H9 (cell line): ENCODE data around the gene ALKBH7. TPM values are rescaled to one million over a fixed set of nuclear protein-coding genes. Genes with fewer than 3 reads are reported as not detected.
A peak's percentile ranks its signal among the peaks of the same experiment; 100 is the strongest.

Experiments used
- DNase-seq: peaks from one replicate; pipeline ENCODE4 v3.0.0-alpha.2; 2017
- H2AFZ ChIP-seq: one replicate; pipeline ENCODE4 v1.6.1; 2013; ENCODE audit warnings: mild to moderate bottlenecking, low read length, control low read depth, moderate library complexity
- H2AK5ac ChIP-seq: 2 replicates; pipeline ENCODE4 v1.6.1; 2013; ENCODE audit warnings: low read length, control low read depth, mixed read lengths; ENCODE audit not compliant: insufficient read length
- H2BK120ac ChIP-seq: one replicate; pipeline ENCODE4 v1.6.1; 2013; ENCODE audit warnings: low read depth, mild to moderate bottlenecking, low read length, control low read depth, inconsistent platforms; ENCODE audit not compliant: poor library complexity, severe bottlenecking
- H2BK12ac ChIP-seq: 2 replicates; pipeline ENCODE4 v1.6.1; 2013; ENCODE audit warnings: low read length, control low read depth, mixed read lengths, low read depth; ENCODE audit not compliant: insufficient read length
- H2BK15ac ChIP-seq: 2 replicates; pipeline ENCODE4 v1.6.1; 2013; ENCODE audit warnings: low read depth, low read length, control low read depth
- H2BK20ac ChIP-seq: one replicate; pipeline ENCODE4 v1.6.1; 2013; ENCODE audit warnings: low read depth, mild to moderate bottlenecking, low read length, control low read depth, inconsistent platforms; ENCODE audit not compliant: poor library complexity, severe bottlenecking
- H2BK5ac ChIP-seq: 2 replicates; pipeline ENCODE4 v1.6.1; 2013; ENCODE audit warnings: low read length, control low read depth, mixed read lengths; ENCODE audit not compliant: insufficient read length
- H3K14ac ChIP-seq: 2 replicates; pipeline ENCODE4 v1.6.1; 2013; ENCODE audit warnings: low read length, control low read depth; ENCODE audit not compliant: insufficient read depth
- H3K18ac ChIP-seq: 2 replicates; pipeline ENCODE4 v1.6.1; 2013; ENCODE audit warnings: low read depth, mild to moderate bottlenecking, mixed read lengths, low read length, control low read depth; ENCODE audit not compliant: insufficient read length
- H3K23ac ChIP-seq: 2 replicates; pipeline ENCODE4 v1.6.1; 2013; ENCODE audit warnings: low read length, control low read depth, mixed read lengths, low read depth; ENCODE audit not compliant: insufficient read length
- H3K23me2 ChIP-seq: 2 replicates; pipeline ENCODE4 v1.6.1; 2013; ENCODE audit warnings: low read depth, mild to moderate bottlenecking, mixed read lengths, low read length, control low read depth; ENCODE audit not compliant: insufficient read length, poor library complexity, severe bottlenecking
- H3K27ac ChIP-seq: 2 replicates; pipeline ENCODE4 v1.5.1; 2013; ENCODE audit warnings: low read length, control low read depth, mixed read lengths, low read depth; ENCODE audit not compliant: insufficient read length
- H3K27me3 ChIP-seq: 2 replicates; pipeline ENCODE4 v1.6.1; 2013; ENCODE audit warnings: low read length, control low read depth, inconsistent platforms; ENCODE audit not compliant: insufficient read depth
- H3K4ac ChIP-seq: 2 replicates; pipeline ENCODE4 v1.6.1; 2013; ENCODE audit warnings: low read depth, mild to moderate bottlenecking, control low read depth, inconsistent platforms, low read length, moderate library complexity
- H3K4me1 ChIP-seq: 2 replicates; pipeline ENCODE4 v1.6.1; 2013; ENCODE audit warnings: low read length, control low read depth, inconsistent platforms; ENCODE audit not compliant: insufficient read depth
- H3K4me2 ChIP-seq: 2 replicates; pipeline ENCODE4 v1.6.1; 2013; ENCODE audit warnings: low read length, control low read depth, mixed read lengths; ENCODE audit not compliant: insufficient read length, insufficient read depth
- H3K56ac ChIP-seq: 2 replicates; pipeline ENCODE4 v1.6.1; 2013; ENCODE audit warnings: low read depth, mild to moderate bottlenecking, mixed read lengths, low read length, control low read depth; ENCODE audit not compliant: insufficient read length
- H3K79me1 ChIP-seq: 2 replicates; pipeline ENCODE4 v1.6.1; 2013; ENCODE audit warnings: low read depth, mild to moderate bottlenecking, moderate library complexity, low read length, control low read depth, inconsistent platforms; ENCODE audit not compliant: insufficient read depth, poor library complexity, severe bottlenecking
- H3K79me2 ChIP-seq: 2 replicates; pipeline ENCODE4 v1.6.1; 2013; ENCODE audit warnings: low read length, control low read depth, inconsistent platforms; ENCODE audit not compliant: insufficient read depth
- H3K9ac ChIP-seq: 2 replicates; pipeline ENCODE4 v1.6.1; 2013; ENCODE audit warnings: low read length, control low read depth, mixed read lengths; ENCODE audit not compliant: insufficient read length; ENCODE audit errors: extremely low read depth
- H3K9me3 ChIP-seq: one replicate; pipeline ENCODE4 v1.6.1; 2013; ENCODE audit warnings: low read depth, low read length, inconsistent platforms; ENCODE audit not compliant: control insufficient read depth
- H3T11ph ChIP-seq: one replicate; pipeline ENCODE4 v1.6.1; 2013; ENCODE audit warnings: mild to moderate bottlenecking, low read length, control low read depth, inconsistent platforms
- H4K20me1 ChIP-seq: one replicate; pipeline ENCODE4 v1.6.1; 2013; ENCODE audit not compliant: control insufficient read depth, insufficient read length, insufficient read depth
- H4K5ac ChIP-seq: 2 replicates; pipeline ENCODE4 v1.6.1; 2013; ENCODE audit warnings: low read depth, mild to moderate bottlenecking, mixed read lengths, low read length, control low read depth; ENCODE audit not compliant: insufficient read length
- H4K8ac ChIP-seq: replicated peaks from 2 replicates; pipeline ENCODE4 v1.6.1; 2013; ENCODE audit warnings: low read length, control low read depth, mixed read lengths, low read depth; ENCODE audit not compliant: insufficient read length
- H4K91ac ChIP-seq: 2 replicates; pipeline ENCODE4 v1.6.1; 2013; ENCODE audit warnings: low read depth, mild to moderate bottlenecking, moderate library complexity, mixed read lengths, low read length, control low read depth; ENCODE audit not compliant: insufficient read length
- H3K27ac Mint-ChIP-seq, 3 experiments: 2 replicates in 2 of 3; 3 replicates in 1 of 3; pipeline ENCODE4 v1.8.0; 2020 to 2021; ENCODE audit warnings: mixed read lengths in 3 of 3, mild to moderate bottlenecking in 1 of 3, moderate library complexity in 1 of 3
- H3K27me3 Mint-ChIP-seq: 2 replicates; pipeline ENCODE4 v1.8.0; 2021; ENCODE audit warnings: low read depth, mild to moderate bottlenecking, moderate library complexity, mixed read lengths
- H3K36me3 Mint-ChIP-seq, 3 experiments: 2 replicates in 2 of 3; 3 replicates in 1 of 3; pipeline ENCODE4 v1.8.0; 2020 to 2021; ENCODE audit warnings: low read depth in 3 of 3, mixed read lengths in 3 of 3; ENCODE audit not compliant: insufficient read depth in 1 of 3
- H3K4me1 Mint-ChIP-seq, 2 experiments: 2 replicates each; pipeline ENCODE4 v1.8.0; 2020; ENCODE audit warnings: mixed read lengths in 2 of 2
- H3K4me3 Mint-ChIP-seq, 2 experiments: 2 replicates in 1 of 2; 3 replicates in 1 of 2; pipeline ENCODE4 v1.8.0; 2020 to 2021; ENCODE audit warnings: mild to moderate bottlenecking in 2 of 2, mixed read lengths in 2 of 2, moderate library complexity in 1 of 2
- H3K9me3 Mint-ChIP-seq, 2 experiments: 2 replicates in 1 of 2; 3 replicates in 1 of 2; pipeline ENCODE4 v1.8.0; 2020; ENCODE audit warnings: mild to moderate bottlenecking in 2 of 2, mixed read lengths in 2 of 2, moderate library complexity in 1 of 2
- WGBS: extraction: QIAGEN DNeasy Blood & Tissue Kit; methylation state at CpG from one replicate; pipeline ENCODE4 v1.1.7; 2013; ENCODE audit warnings: missing lambda C conversion rate, low lambda C conversion rate, mixed read lengths; ENCODE audit not compliant: insufficient read length; ENCODE audit errors: extremely low coverage; 5-methylcytosine and 5-hydroxymethylcytosine counted together
- total RNA-seq: library from RNA; stranded (reverse); gene quantifications from 2 replicates; pipeline ENCODE4 v1.2.1, GENCODE V29; 2021
- TF ChIP-seq, protein P1 (sequence below): fragments of 200-600 bp; sonication (generic); conservative IDR thresholded peaks from 3 replicates; pipeline ENCODE4 v1.8.0; 2021; ENCODE audit warnings: antibody characterized with exemption, mild to moderate bottlenecking

ALKBH7 gene
- total RNA-seq, 1 experiment from 2014 or later: 85.7 TPM

DNA sequence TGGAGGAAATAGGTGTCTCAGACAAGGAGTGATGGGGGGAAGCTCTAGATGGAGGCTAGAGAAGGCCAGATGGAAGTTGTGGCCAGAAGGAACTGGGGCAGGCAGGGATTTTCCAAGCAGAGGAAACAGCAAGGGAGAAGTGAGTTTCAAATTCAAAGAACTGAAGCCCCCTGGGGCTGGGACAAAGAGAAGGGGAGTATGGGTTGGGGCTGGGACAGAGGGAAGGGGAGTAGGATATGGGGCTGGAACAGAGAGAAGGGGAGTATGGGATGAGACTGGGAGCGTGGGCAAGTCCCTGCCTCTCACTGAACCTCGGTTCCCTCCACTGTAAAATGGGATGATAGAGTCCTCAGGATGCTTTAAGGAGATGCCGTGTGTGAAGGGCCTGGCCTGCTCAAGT, 22.2 kb downstream of the ALKBH7 start:
- Histone ChIP-seq H2BK20ac (no peak overlapping the region), H4K8ac (no peak overlapping the region), H3K23me2 (peaks cover 6% of the 10 kb centered on the region), H2BK120ac (no peak overlapping the region), H2AFZ (no peak overlapping the region), H3K27me3 (no peaks in the 10 kb centered on the region), H3K23ac (no peak overlapping the region), H3K9me3 (no peaks in the 10 kb centered on the region), H3K4ac (no peak overlapping the region), H3T11ph (no peak overlapping the region), H3K18ac (no peak overlapping the region), H4K91ac (no peak overlapping the region), H4K20me1 (no peaks in the 10 kb centered on the region), H2BK5ac (no peak overlapping the region), H2BK15ac (no peak overlapping the region), H3K4me2 (peak overlapping the region; percentile 90), H3K79me1 (peaks cover 9% of the 10 kb centered on the region), H3K27ac (no peak overlapping the region), H3K4me1 (peaks cover 3% of the 10 kb centered on the region; the same call in 1 of the 2 replicates), H2AK5ac (no peak overlapping the region), H3K9ac (no peak overlapping the region), H4K5ac (no peak overlapping the region), H3K56ac (no peak overlapping the region), H3K14ac (no peak overlapping the region), H3K79me2 (peaks cover 3% of the 10 kb centered on the region; the same call in 1 of the 2 replicates), H2BK12ac (no peak overlapping the region)
- WGBS: no CpG with 5 or more reads among the region's 3 CpGs
- Mint-ChIP-seq H3K36me3 (peaks cover 3 to 14% (median 10%) of the 10 kb centered on the region in 3 experiments), H3K4me3 (peak overlapping the region; percentile 97), H3K27ac (peak overlapping the region; percentile 82 to 94 (median 94); a peak in 6 of 7 replicates), H3K4me1 (peaks cover 18 to 26% of the 10 kb centered on the region in 2 experiments), H3K9me3 (no peaks in the 10 kb centered on the region), H3K27me3 (no peaks in the 10 kb centered on the region)
- TF ChIP-seq, protein P1, sequence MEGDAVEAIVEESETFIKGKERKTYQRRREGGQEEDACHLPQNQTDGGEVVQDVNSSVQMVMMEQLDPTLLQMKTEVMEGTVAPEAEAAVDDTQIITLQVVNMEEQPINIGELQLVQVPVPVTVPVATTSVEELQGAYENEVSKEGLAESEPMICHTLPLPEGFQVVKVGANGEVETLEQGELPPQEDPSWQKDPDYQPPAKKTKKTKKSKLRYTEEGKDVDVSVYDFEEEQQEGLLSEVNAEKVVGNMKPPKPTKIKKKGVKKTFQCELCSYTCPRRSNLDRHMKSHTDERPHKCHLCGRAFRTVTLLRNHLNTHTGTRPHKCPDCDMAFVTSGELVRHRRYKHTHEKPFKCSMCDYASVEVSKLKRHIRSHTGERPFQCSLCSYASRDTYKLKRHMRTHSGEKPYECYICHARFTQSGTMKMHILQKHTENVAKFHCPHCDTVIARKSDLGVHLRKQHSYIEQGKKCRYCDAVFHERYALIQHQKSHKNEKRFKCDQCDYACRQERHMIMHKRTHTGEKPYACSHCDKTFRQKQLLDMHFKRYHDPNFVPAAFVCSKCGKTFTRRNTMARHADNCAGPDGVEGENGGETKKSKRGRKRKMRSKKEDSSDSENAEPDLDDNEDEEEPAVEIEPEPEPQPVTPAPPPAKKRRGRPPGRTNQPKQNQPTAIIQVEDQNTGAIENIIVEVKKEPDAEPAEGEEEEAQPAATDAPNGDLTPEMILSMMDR: no peak
- no peak for DNase-seq
